Mesothelial cell of epicardium (in vitro differentiated cells): ENCODE measurements around the gene INTS6. TPM values are rescaled to one million over a fixed set of nuclear protein-coding genes. Genes with fewer than 3 reads are reported as not detected.

ENCODE experiments used
- DNase-seq, 2 experiments: peaks; one replicate each; pipeline ENCODE4 v3.0.0; 2021; ENCODE audit warnings: low spot score in 2 of 2; ENCODE audit not compliant: unreplicated experiment in 2 of 2
- H3K27ac Mint-ChIP-seq: 2 replicates; pipeline ENCODE4 v1.8.0; 2021; ENCODE audit warnings: mixed read lengths
- H3K27me3 Mint-ChIP-seq: 2 replicates; pipeline ENCODE4 v1.8.0; 2021; ENCODE audit warnings: low read depth, mixed read lengths
- H3K36me3 Mint-ChIP-seq: 2 replicates; pipeline ENCODE4 v1.8.0; 2021; ENCODE audit warnings: mixed read lengths
- H3K4me1 Mint-ChIP-seq: 2 replicates; pipeline ENCODE4 v1.8.0; 2021; ENCODE audit warnings: mixed read lengths
- H3K4me3 Mint-ChIP-seq: 2 replicates; pipeline ENCODE4 v1.8.0; 2021; ENCODE audit warnings: mild to moderate bottlenecking, moderate library complexity, mixed read lengths
- H3K9me3 Mint-ChIP-seq: 2 replicates; pipeline ENCODE4 v1.8.0; 2021; ENCODE audit warnings: mixed read lengths
- CTCF ChIP-seq: fragments of 200-600 bp; sonication (generic); IDR thresholded peaks from one replicate; pipeline ENCODE4 v1.5.0; 2021; ENCODE audit warnings: antibody characterized with exemption; ENCODE audit not compliant: unreplicated experiment
- total RNA-seq: library from RNA; stranded (reverse); gene quantifications from 3 replicates; pipeline ENCODE4 v1.2.1, GENCODE V29; 2021

INTS6 gene
- total RNA-seq, 1 donor from 2014 or later, result 38.1 TPM

- Mint-ChIP-seq H3K9me3 (no peaks in the 10 kb centered on the region), H3K27me3 (no peaks in the 10 kb centered on the region), H3K36me3 (no peaks in the 10 kb centered on the region), H3K4me1 (no peaks in the 10 kb centered on the region), H3K4me3 (no peak overlapping the region), H3K27ac (no peak overlapping the region)
- TF ChIP-seq CTCF, result no peak
- no peak for DNase-seq
Measured at GRCh38 chr13:51467730-51468129, 14.9 kb upstream of the INTS6 start.

DNA sequence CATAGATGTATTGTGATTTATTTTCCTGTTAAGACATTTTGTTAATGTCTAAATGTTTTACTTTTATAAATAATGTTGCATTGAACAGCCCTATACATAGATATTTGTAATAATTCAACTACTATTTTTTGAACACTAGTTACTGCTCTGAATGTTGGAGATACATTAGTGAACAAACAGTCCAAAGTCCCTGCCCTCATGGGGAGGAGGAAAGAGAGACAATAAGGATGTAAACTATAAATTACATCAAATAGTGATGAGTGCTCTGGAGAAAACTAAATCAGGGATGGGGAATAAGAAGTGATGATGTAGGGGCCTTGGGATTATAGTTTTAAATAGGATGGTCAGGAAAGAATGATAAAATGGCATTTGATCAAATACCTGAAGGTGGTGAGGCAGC is 12.3 kb upstream of the INTS6 start:
- H3K4me3 Mint-ChIP-seq, result no peak overlapping the region
- H3K9me3 Mint-ChIP-seq, result peaks cover 8% of the 10 kb centered on the region
- H3K27ac Mint-ChIP-seq, result no peak overlapping the region
- no peak for TF ChIP-seq CTCF
- H3K4me1 Mint-ChIP-seq, result no peaks in the 10 kb centered on the region
- no peaks in the 10 kb centered on the region for H3K27me3 Mint-ChIP-seq
- H3K36me3 Mint-ChIP-seq, result peaks cover 3% of the 10 kb centered on the region
- DNase-seq, result no peak

DNA sequence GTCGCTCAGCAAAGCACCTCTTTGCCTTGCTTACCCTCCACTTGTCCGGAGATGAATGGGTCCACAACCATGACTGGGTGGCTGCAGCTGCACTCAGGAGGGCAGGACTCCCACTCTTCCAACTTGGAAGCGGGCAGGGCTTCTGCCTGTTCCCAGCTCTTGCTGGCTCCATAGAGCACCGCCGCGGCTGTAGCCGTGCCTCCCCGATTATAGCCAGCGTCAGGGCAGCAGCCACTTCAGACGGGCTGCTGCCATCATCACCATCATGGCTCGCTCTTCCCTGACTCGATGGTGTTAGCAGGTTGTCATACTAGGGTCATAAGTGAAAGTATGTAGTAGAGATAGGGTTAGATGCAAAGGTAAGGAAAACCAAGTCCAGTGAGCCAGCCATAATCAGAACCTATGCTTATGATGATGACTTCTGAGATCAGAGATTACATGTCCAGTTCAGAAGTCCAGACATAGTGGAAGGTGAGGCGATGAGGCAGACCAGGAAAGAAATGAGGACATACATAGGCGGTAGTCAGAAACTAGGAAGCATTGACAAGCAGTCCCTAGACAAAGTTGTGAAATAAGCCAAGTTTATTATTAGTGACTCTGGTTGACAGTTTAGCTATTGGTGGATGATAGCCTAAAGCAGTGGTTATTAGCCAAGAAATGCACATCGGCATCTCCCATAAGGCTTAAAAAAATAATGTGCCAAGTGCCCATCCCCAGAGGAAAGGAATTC is 4.4 kb upstream of the INTS6 start:
- Mint-ChIP-seq H3K27me3 (no peaks in the 10 kb centered on the region), H3K36me3 (peaks cover 26% of the 10 kb centered on the region), H3K9me3 (peaks cover 16% of the 10 kb centered on the region), H3K27ac (no peak overlapping the region), H3K4me1 (peaks cover 15% of the 10 kb centered on the region), H3K4me3 (no peak overlapping the region)
- TF ChIP-seq CTCF, result no peak
- DNase-seq, result no peak

DNA sequence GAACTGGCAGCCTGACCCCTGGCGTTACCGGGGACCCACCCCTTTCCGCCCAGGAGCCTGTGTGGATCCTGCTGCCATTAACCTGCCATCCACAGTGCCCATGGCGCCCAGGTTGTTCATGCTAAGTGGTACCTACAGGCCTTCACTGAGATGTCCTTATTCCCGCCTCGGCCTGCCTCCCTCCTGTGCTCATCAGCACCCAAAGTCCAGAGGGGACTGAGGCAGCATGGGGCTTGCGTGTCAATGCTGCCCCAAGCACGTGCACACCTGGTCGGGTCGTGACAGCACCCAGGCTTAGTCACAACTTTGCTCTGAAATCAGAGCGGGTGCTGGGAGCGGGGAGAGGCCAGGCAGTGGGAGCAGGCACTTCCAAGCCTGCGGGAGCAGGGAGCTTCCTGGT is 3.7 kb upstream of the INTS6 start:
- Mint-ChIP-seq H3K9me3 (peaks cover 16% of the 10 kb centered on the region), H3K36me3 (peaks cover 26% of the 10 kb centered on the region), H3K4me1 (peaks cover 15% of the 10 kb centered on the region), H3K27me3 (no peaks in the 10 kb centered on the region), H3K27ac (no peak overlapping the region), H3K4me3 (no peak overlapping the region)
- no peak for TF ChIP-seq CTCF
- no peak for DNase-seq

- Mint-ChIP-seq H3K36me3 (peaks cover 26% of the 10 kb centered on the region), H3K27ac (no peak overlapping the region)
Measured at GRCh38 chr13:51455532-51455931, 2.7 kb upstream of the INTS6 start.

More at GRCh38 chr13:51455532-51455931, 2.7 kb upstream of the INTS6 start:
- Mint-ChIP-seq H3K27me3 (no peaks in the 10 kb centered on the region), H3K9me3 (peaks cover 9% of the 10 kb centered on the region), H3K4me1 (peaks cover 22% of the 10 kb centered on the region), H3K4me3 (no peak overlapping the region)
- TF ChIP-seq CTCF, result no peak
- no peak for DNase-seq
